ENCODE measurements around the gene ARHGAP44. TPM values are rescaled to one million over a fixed set of nuclear protein-coding genes. Genes with fewer than 3 reads are reported as not detected.

The ARHGAP44 gene
- total and polyA plus RNA-seq, 9 of the 15 experiments (the other 6 are each of a cell fraction or from before 2014, with no cell fraction given) = 0.01 to 0.68 (median 0.07) TPM; not detected in 1

DNA sequence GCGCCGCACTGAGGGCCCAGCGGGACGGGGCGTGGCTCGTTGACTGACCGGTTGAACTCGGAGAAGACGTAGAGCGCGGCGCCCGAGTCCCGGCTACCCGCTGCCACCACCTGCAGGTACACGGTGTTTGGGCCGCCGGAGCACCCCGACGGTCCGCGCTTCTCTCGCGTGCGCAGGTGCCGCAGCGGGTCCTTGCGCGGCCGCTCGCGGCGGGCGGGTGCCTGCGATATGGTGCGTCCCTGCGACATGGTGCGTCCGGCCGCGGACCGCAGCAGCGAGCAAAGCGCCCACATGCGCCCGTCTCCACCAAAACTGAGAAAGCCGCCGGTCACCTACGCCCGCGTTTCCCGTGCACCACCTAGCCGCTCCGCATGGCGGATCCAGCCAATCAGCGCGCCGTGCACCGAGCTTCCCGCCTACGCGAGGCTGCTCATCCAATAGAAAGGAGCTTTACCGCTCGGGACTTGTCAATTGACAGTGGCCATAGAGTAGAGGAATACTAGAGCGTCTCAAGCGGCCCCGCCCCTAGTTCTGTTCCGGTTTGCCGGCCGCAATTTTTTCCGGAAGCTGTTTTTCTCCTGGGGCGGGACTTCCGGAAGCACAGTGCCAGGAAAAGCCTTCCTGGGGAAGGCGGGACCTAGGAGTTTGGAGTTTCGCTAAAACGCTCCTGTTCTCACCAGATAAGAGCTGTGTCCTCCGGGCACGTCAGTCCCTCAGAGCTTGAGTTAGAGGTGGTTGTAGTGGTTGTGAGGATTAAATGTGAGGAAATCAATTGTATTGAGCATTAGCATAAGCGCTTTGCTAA, 228.6 kb downstream of the ARHGAP44 start, which contains the start of gene ELAC2 (continued):
- TF ChIP-seq, protein P1, sequence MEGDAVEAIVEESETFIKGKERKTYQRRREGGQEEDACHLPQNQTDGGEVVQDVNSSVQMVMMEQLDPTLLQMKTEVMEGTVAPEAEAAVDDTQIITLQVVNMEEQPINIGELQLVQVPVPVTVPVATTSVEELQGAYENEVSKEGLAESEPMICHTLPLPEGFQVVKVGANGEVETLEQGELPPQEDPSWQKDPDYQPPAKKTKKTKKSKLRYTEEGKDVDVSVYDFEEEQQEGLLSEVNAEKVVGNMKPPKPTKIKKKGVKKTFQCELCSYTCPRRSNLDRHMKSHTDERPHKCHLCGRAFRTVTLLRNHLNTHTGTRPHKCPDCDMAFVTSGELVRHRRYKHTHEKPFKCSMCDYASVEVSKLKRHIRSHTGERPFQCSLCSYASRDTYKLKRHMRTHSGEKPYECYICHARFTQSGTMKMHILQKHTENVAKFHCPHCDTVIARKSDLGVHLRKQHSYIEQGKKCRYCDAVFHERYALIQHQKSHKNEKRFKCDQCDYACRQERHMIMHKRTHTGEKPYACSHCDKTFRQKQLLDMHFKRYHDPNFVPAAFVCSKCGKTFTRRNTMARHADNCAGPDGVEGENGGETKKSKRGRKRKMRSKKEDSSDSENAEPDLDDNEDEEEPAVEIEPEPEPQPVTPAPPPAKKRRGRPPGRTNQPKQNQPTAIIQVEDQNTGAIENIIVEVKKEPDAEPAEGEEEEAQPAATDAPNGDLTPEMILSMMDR (IDR thresholded peaks at IDR 0.05 in 2 of 3, conservative IDR thresholded peaks at IDR 0.05 in 1 of 3; ENCODE audit: insufficient read depth in 2 of 3, low read depth in 1 of 3, low read length in 3 of 3) = peak in 1 of 3 experiments; percentile 10; a peak in 1 of 6 replicates
- TF ChIP-seq JUND (IDR thresholded peaks at IDR 0.05; ENCODE audit: borderline replicate concordance, low read depth, low read length) = peak; percentile 24; the same call in 1 of the 2 replicates
- no peak for TF ChIP-seq JUND (tag; IDR thresholded peaks at IDR 0.05; ENCODE audit: borderline replicate concordance, low read depth, low read length)
- no peak for TF ChIP-seq ZNF583 (CRISPR knock-in tag; IDR thresholded peaks at IDR 0.05)
- TF ChIP-seq SNRNP70 (optimal IDR thresholded peaks at IDR 0.05; ENCODE audit: low read depth, low read length) = no peak
- TF ChIP-seq ZNF282 (CRISPR knock-in tag; IDR thresholded peaks at IDR 0.05) = no peak
- TF ChIP-seq, protein P2, sequence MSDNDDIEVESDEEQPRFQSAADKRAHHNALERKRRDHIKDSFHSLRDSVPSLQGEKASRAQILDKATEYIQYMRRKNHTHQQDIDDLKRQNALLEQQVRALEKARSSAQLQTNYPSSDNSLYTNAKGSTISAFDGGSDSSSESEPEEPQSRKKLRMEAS (CRISPR knock-in tag; IDR thresholded peaks at IDR 0.05) = peak; percentile 66; the same call in 1 of the 2 replicates
- TF ChIP-seq RUNX1 (IDR thresholded peaks at IDR 0.05; ENCODE audit: low read depth) = no peak
- TF ChIP-seq NFIC (IDR thresholded peaks at IDR 0.05) = peak; percentile 53
- no peak for TF ChIP-seq MEF2A (IDR thresholded peaks at IDR 0.05; ENCODE audit: control insufficient read depth, low read depth, low read length)
- TF ChIP-seq, protein P3, sequence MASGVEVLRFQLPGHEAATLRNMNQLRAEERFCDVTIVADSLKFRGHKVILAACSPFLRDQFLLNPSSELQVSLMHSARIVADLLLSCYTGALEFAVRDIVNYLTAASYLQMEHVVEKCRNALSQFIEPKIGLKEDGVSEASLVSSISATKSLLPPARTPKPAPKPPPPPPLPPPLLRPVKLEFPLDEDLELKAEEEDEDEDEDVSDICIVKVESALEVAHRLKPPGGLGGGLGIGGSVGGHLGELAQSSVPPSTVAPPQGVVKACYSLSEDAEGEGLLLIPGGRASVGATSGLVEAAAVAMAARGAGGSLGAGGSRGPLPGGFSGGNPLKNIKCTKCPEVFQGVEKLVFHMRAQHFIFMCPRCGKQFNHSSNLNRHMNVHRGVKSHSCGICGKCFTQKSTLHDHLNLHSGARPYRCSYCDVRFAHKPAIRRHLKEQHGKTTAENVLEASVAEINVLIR (CRISPR knock-in tag; IDR thresholded peaks at IDR 0.05) = no peak
- TF ChIP-seq NONO (IDR thresholded peaks at IDR 0.05; ENCODE audit: low read depth in 2 of 2, low read length in 1 of 2) = 0 out of 4 replicates have a peak, but pooled peaks of 1 of the 2 experiments have one; percentile 58
- TF ChIP-seq, protein P4, sequence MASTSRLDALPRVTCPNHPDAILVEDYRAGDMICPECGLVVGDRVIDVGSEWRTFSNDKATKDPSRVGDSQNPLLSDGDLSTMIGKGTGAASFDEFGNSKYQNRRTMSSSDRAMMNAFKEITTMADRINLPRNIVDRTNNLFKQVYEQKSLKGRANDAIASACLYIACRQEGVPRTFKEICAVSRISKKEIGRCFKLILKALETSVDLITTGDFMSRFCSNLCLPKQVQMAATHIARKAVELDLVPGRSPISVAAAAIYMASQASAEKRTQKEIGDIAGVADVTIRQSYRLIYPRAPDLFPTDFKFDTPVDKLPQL (IDR thresholded peaks at IDR 0.05; ENCODE audit: extremely low read depth, insufficient read length) = no peak
- no peak for TF ChIP-seq CBFB (CRISPR knock-in tag; IDR thresholded peaks at IDR 0.05)
- TF ChIP-seq, protein P5, sequence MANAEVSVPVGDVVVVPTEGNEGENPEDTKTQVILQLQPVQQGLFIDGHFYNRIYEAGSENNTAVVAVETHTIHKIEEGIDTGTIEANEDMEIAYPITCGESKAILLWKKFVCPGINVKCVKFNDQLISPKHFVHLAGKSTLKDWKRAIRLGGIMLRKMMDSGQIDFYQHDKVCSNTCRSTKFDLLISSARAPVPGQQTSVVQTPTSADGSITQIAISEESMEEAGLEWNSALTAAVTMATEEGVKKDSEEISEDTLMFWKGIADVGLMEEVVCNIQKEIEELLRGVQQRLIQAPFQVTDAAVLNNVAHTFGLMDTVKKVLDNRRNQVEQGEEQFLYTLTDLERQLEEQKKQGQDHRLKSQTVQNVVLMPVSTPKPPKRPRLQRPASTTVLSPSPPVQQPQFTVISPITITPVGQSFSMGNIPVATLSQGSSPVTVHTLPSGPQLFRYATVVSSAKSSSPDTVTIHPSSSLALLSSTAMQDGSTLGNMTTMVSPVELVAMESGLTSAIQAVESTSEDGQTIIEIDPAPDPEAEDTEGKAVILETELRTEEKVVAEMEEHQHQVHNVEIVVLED (CRISPR knock-in tag; IDR thresholded peaks at IDR 0.05) = no peak; the same call in 1 of the 2 replicates
- peak; percentile 94 for TF ChIP-seq RBFOX2 (IDR thresholded peaks at IDR 0.05; ENCODE audit: low read depth, low read length)
- TF ChIP-seq ZNF57 (CRISPR knock-in tag; IDR thresholded peaks at IDR 0.05) = no peak
- peak; percentile 33 for TF ChIP-seq MEIS2 (IDR thresholded peaks at IDR 0.05; ENCODE audit: partially characterized antibody)
- TF ChIP-seq, protein P6, sequence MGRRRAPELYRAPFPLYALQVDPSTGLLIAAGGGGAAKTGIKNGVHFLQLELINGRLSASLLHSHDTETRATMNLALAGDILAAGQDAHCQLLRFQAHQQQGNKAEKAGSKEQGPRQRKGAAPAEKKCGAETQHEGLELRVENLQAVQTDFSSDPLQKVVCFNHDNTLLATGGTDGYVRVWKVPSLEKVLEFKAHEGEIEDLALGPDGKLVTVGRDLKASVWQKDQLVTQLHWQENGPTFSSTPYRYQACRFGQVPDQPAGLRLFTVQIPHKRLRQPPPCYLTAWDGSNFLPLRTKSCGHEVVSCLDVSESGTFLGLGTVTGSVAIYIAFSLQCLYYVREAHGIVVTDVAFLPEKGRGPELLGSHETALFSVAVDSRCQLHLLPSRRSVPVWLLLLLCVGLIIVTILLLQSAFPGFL (CRISPR knock-in tag; IDR thresholded peaks at IDR 0.05) = no peak

Measured in K562 (cell line).